ENCODE measurements around the gene GGCT. TPM values are rescaled to one million over a fixed set of nuclear protein-coding genes. Genes with fewer than 3 reads are reported as not detected.
"Not testable (repeated sequence)": the region's sequence is repeated elsewhere in the genome, so short reads cannot be mapped to it uniquely, and the experiment has no call there.

GGCT gene
- total RNA-seq, 4 donors from 2014 or later = 33.6 to 210 (median 130) TPM

DNA sequence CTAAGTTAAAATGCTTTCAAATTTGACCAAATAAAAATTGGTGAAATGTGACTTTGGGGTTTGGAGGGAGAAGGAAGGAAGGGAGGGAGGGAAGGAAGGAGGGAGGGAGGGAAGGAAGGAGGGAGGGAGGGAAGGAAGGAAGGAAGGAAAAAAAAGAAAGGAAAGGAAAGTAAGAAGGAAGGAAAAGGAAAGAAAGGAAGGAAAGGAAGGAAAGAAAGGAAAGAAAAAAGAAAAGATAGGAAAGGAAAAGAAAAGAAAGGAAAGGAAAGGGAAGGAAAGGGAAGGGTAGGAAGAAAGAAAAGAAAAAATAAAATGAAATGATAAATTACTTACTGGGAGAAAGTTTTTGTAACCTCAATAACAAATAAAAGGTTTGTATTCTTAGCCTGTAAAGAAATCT is 24.1 kb upstream of the GGCT start:
- TF ChIP-seq, protein P1, sequence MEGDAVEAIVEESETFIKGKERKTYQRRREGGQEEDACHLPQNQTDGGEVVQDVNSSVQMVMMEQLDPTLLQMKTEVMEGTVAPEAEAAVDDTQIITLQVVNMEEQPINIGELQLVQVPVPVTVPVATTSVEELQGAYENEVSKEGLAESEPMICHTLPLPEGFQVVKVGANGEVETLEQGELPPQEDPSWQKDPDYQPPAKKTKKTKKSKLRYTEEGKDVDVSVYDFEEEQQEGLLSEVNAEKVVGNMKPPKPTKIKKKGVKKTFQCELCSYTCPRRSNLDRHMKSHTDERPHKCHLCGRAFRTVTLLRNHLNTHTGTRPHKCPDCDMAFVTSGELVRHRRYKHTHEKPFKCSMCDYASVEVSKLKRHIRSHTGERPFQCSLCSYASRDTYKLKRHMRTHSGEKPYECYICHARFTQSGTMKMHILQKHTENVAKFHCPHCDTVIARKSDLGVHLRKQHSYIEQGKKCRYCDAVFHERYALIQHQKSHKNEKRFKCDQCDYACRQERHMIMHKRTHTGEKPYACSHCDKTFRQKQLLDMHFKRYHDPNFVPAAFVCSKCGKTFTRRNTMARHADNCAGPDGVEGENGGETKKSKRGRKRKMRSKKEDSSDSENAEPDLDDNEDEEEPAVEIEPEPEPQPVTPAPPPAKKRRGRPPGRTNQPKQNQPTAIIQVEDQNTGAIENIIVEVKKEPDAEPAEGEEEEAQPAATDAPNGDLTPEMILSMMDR (IDR thresholded peaks at IDR 0.05) = no peak
- ATAC-seq (ENCODE audit: low FRiP score) = no peak

GRCh38 chr7:30527297-30527696 is 22.7 kb upstream of the GGCT start:
- ATAC-seq (ENCODE audit: low FRiP score); DNase-seq (ENCODE audit: low spot score): not testable (repeated sequence)

More for the DNA sequence above, 24.1 kb upstream of the GGCT start:
- DNase-seq (ENCODE audit: low spot score) = no peak

DNA sequence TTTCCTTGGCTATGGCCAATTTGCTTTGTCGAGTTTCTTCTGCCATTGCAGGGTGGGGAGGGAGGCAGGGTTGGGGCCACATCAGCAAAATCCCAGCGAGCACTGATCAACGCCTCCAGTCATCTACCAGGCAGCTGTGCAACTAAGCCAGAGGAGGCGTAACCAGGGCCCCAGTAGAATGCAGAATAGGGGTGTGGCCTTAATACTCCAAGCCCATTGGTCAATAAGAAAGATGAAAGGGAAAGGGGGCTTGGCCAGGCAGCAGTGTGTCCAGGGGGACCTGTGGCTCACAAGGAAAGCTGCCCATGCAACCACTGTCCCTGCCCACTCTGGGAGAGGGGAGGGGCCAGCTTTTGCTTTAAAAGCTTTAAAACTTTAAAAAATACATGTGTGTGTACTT is 21.5 kb upstream of the GGCT start:
- ATAC-seq (ENCODE audit: low FRiP score) = no peak
- TF ChIP-seq, protein P1 (IDR thresholded peaks at IDR 0.05) = no peak

GRCh38 chr7:30525429-30525828 is 20.8 kb upstream of the GGCT start:
- DNase-seq (ENCODE audit: low spot score) = no peak
- TF ChIP-seq, protein P1 (IDR thresholded peaks at IDR 0.05) = no peak
- ATAC-seq (ENCODE audit: low FRiP score) = no peak

More for the DNA sequence above, 21.5 kb upstream of the GGCT start:
- DNase-seq (ENCODE audit: low spot score) = no peak

DNA sequence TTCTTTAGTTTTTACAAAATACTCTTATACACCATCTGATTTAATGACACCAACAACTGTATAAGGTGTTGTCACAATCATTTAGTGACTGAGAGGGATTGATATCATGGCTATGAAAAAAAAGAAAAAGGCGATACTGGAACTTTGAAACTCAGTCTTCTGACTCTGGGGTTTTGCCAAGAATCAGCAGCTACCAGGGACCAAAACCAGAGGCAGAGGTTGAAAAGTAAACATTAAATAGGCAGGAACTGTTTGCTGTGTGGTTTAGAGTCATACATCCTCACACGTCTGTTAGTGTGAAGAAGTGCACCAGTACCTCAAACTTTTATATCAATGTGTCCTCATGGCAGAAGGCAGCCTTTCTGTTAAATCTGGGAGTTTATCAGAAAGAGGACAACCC is 19.9 kb upstream of the GGCT start:
- TF ChIP-seq, protein P1 (IDR thresholded peaks at IDR 0.05) = no peak
- DNase-seq (ENCODE audit: low spot score) (no peak), ATAC-seq (ENCODE audit: low FRiP score) (no peak)

DNA sequence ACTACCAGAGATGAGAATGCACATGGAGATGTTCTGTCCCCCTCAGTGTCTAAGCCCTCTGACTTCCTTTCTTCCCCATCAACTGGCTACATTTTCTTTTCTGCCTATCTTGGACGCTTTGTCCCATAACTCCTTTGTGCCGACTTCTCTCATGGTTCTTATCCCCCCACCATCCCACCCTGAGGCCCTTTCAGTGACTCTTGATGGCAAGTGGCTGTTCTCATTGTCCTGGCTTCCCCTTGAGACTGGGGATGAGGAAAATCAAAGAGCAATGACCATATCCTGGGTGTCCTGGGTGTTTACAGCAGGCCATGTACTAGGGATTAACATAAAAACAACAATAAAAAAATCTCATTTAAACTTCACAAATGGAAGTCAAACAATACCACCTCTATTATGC is 18.8 kb upstream of the GGCT start:
- no peak for ATAC-seq (ENCODE audit: low FRiP score)
- TF ChIP-seq, protein P1 (IDR thresholded peaks at IDR 0.05) = no peak
- no peak for DNase-seq (ENCODE audit: low spot score)

GRCh38 chr7:30522159-30522558 is 17.5 kb upstream of the GGCT start:
- DNase-seq (ENCODE audit: low spot score) (no peak), ATAC-seq (ENCODE audit: low FRiP score) (no peak)
- TF ChIP-seq, protein P1 (IDR thresholded peaks at IDR 0.05) = no peak

DNA sequence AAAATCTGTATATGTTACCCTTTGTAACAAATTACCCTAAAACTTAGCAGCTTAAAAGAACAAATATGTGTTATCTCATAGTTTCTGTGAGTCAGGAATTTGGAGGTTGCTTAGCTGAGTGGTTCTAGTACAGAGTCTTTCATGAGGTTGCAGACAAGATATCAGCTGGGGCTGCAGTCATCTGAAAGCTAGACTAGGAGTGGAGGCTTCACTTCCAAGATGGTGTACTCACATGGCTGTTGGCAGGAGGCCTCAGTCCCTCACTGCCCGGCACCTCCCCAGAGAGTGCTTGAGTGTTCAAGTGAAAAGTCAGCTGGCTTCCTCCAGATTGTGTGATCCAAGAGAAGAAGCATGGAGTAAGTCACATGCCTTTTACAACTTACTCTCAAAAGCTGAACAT is 16.9 kb upstream of the GGCT start:
- TF ChIP-seq, protein P1 (IDR thresholded peaks at IDR 0.05) = no peak
- no peak for DNase-seq (ENCODE audit: low spot score)
- peak; percentile 80 for ATAC-seq (ENCODE audit: low FRiP score)
